H1 (cell line): Measurements from ENCODE around the gene SMIM5.

Experiments used
- CREB1 ChIP-seq: IDR thresholded peaks from 2 replicates; pipeline ENCODE4 v1.6.1; 2012; ENCODE audit warnings: inconsistent platforms
- CTCF ChIP-seq, 3 experiments: IDR thresholded peaks; 1 replicate in 2 of 3; 2 replicates in 1 of 3; pipeline versions ENCODE4 v1.5.1 to v1.6.1; 2011; ENCODE audit warnings: low read length in 3 of 3, mild to moderate bottlenecking in 3 of 3, inconsistent platforms in 2 of 3, low read depth in 1 of 3, moderate library complexity in 1 of 3; ENCODE audit not compliant: insufficient read depth in 1 of 3; ENCODE audit errors: control extremely low read depth in 1 of 3
- EZH2 ChIP-seq: fragments of 200-600 bp; sonication (generic); IDR thresholded peaks from 2 replicates; pipeline ENCODE4 v1.7.1; 2012; ENCODE audit warnings: low read depth, mild to moderate bottlenecking, moderate library complexity, low read length, inconsistent platforms; ENCODE audit not compliant: severe bottlenecking
- GTF2F1 ChIP-seq: IDR thresholded peaks from 2 replicates; pipeline ENCODE4 v1.6.1; 2012; ENCODE audit warnings: low read depth, low read length, improper control_type of control experiment, borderline replicate concordance
- JUND ChIP-seq: IDR thresholded peaks from 2 replicates; pipeline ENCODE4 v1.6.1; 2011; ENCODE audit warnings: mild to moderate bottlenecking, improper control_type of control experiment, low read length
- POLR2AphosphoS5 ChIP-seq: IDR thresholded peaks from 2 replicates; pipeline ENCODE4 v1.6.1; 2011; ENCODE audit warnings: low read depth, low read length
- TF ChIP-seq, protein P1 (sequence below): IDR thresholded peaks from 2 replicates; pipeline ENCODE4 v1.6.1; 2012; ENCODE audit warnings: inconsistent platforms

DNA sequence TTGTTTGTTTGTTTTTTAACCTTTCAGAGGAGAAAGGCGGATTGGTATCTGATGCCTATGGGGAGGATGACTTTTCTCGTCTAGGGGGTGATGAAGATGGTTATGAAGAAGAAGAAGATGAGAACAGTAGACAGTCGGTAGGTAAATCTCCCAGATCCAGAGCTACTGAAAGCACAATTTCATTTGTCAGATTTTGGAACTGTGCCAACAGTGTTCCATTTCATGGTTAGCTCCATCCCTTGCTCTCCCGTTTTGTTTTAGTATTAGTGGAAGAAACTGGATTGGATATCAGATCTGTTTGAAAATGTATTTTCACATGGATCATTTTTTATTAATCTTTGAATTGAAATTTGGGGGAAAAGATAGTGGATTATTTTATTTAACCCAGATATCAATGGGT, 35.3 kb downstream of the SMIM5 start:
- TF ChIP-seq GTF2F1: no peak
- no peak for TF ChIP-seq JUND
- TF ChIP-seq CTCF (IDR thresholded peaks at IDR 0.05; ENCODE audit: control extremely low read depth in 1 of 3, insufficient read depth in 1 of 3, low read depth in 1 of 3, low read length in 3 of 3): no peak
- TF ChIP-seq, protein P1, sequence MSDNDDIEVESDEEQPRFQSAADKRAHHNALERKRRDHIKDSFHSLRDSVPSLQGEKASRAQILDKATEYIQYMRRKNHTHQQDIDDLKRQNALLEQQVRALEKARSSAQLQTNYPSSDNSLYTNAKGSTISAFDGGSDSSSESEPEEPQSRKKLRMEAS: no peak
- no peak for TF ChIP-seq EZH2
- no peak for TF ChIP-seq CREB1
- TF ChIP-seq POLR2AphosphoS5: no peak
